Measurements from ENCODE around the gene U2AF1.
"Not testable (repeated sequence)": the region's sequence is repeated elsewhere in the genome, so short reads cannot be mapped to it uniquely, and the experiment has no call there.

U2AF1 gene

GRCh38 chr21:43106965-43107793 lies at the start of gene U2AF1:
Gene U2AF1 (minus strand): TSS chr21:43107570. CDS start chr21:43107494, 76 bp downstream.
- in situ Hi-C loops (cut with HindIII; ENCODE audit: low sequenced_read_pairs), result not testable (repeated sequence)

- in situ Hi-C loops (cut with HindIII; ENCODE audit: low sequenced_read_pairs), result not testable (repeated sequence)
Observed at GRCh38 chr21:43153601-43154000, 46.2 kb upstream of the U2AF1 start.

GRCh38 chr21:43149344-43149743 lies 42.0 kb upstream of the U2AF1 start:
- in situ Hi-C loops (cut with HindIII; ENCODE audit: low sequenced_read_pairs), result not testable (repeated sequence)

GRCh38 chr21:43147999-43148398 lies 40.6 kb upstream of the U2AF1 start:
- in situ Hi-C loops (cut with HindIII; ENCODE audit: low sequenced_read_pairs), result not testable (repeated sequence)

- in situ Hi-C loops (cut with HindIII; ENCODE audit: low sequenced_read_pairs), result not testable (repeated sequence)
Observed at GRCh38 chr21:43146637-43147036, 39.3 kb upstream of the U2AF1 start.

- in situ Hi-C loops (cut with HindIII; ENCODE audit: low sequenced_read_pairs), result not testable (repeated sequence)
Observed at GRCh38 chr21:43141407-43141806, 34.0 kb upstream of the U2AF1 start.

- in situ Hi-C loops (cut with HindIII; ENCODE audit: low sequenced_read_pairs), result not testable (repeated sequence)
Observed at GRCh38 chr21:43138944-43139343, 31.6 kb upstream of the U2AF1 start.

- in situ Hi-C loops (cut with HindIII; ENCODE audit: low sequenced_read_pairs), result not testable (repeated sequence)
Observed at GRCh38 chr21:43134520-43134919, 27.1 kb upstream of the U2AF1 start.

GRCh38 chr21:43130094-43130493 lies 22.7 kb upstream of the U2AF1 start:
- in situ Hi-C loops (cut with HindIII; ENCODE audit: low sequenced_read_pairs), result not testable (repeated sequence)

GRCh38 chr21:43115956-43116355 lies 8.6 kb upstream of the U2AF1 start:
- in situ Hi-C loops (cut with HindIII; ENCODE audit: low sequenced_read_pairs), result not testable (repeated sequence)

GRCh38 chr21:43114483-43114882 lies 7.1 kb upstream of the U2AF1 start:
- in situ Hi-C loops (cut with HindIII; ENCODE audit: low sequenced_read_pairs), result not testable (repeated sequence)

- in situ Hi-C loops (cut with HindIII; ENCODE audit: low sequenced_read_pairs), result not testable (repeated sequence)
Observed at GRCh38 chr21:43109006-43109405, 1.6 kb upstream of the U2AF1 start.

GRCh38 chr21:43108177-43108576 lies 807 bp upstream of the U2AF1 start:
- in situ Hi-C loops (cut with HindIII; ENCODE audit: low sequenced_read_pairs), result not testable (repeated sequence)

GRCh38 chr21:43107794-43108137 lies 396 bp upstream of the U2AF1 start:
- in situ Hi-C loops (cut with HindIII; ENCODE audit: low sequenced_read_pairs), result not testable (repeated sequence)

GRCh38 chr21:43104642-43105041 lies 2.7 kb downstream of the U2AF1 start:
- in situ Hi-C loops (cut with HindIII; ENCODE audit: low sequenced_read_pairs), result not testable (repeated sequence)

- in situ Hi-C loops (cut with HindIII; ENCODE audit: low sequenced_read_pairs), result not testable (repeated sequence)
Observed at GRCh38 chr21:43102281-43102680, 5.1 kb downstream of the U2AF1 start.

- in situ Hi-C loops (cut with HindIII; ENCODE audit: low sequenced_read_pairs), result not testable (repeated sequence)
Observed at GRCh38 chr21:43101676-43102075, 5.7 kb downstream of the U2AF1 start.

- in situ Hi-C loops (cut with HindIII; ENCODE audit: low sequenced_read_pairs), result not testable (repeated sequence)
Observed at GRCh38 chr21:43101000-43101399, 6.4 kb downstream of the U2AF1 start.

- in situ Hi-C loops (cut with HindIII; ENCODE audit: low sequenced_read_pairs), result not testable (repeated sequence)
Observed at GRCh38 chr21:43091979-43092614, 15.3 kb downstream of the U2AF1 start.

GRCh38 chr21:43090947-43091346 lies 16.4 kb downstream of the U2AF1 start:
- in situ Hi-C loops (cut with HindIII; ENCODE audit: low sequenced_read_pairs), result not testable (repeated sequence)

- in situ Hi-C loops (cut with HindIII; ENCODE audit: low sequenced_read_pairs), result not testable (repeated sequence)
Observed at GRCh38 chr21:43089463-43089862, 17.9 kb downstream of the U2AF1 start.
